NCI-H1417 (cell line): ENCODE data around the gene EDN2.

ENCODE experiments used
- DNase-seq, 3 experiments: peaks; one replicate each; lab custom pipeline; 2025; lab: John Stamatoyannopoulos, UW

Gene EDN2

GRCh38 chr1:41464885-41465284 lies 19.6 kb downstream of the EDN2 start:
- DNase-seq, result peak in 2 of 3 experiments; percentile 17 to 80

DNA sequence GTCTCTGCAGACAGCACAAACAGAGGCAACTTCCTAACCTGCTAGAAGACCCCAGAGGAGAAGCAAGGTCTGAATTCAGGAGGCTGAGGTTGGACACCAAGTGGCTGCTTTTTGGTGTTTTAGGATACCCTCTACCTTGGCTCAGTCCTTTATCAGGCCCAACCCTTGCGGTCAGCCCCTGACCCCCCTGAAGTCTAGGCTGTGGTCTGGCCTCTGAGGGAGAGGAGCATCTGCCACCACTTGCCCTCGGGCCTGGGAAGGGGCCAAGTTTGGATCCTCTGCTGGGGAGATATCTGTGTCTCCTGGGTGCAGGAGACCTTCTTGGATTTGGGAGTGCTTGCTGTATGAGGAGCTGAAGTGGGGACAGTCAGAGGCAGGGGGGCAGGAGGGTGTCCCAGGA lies 21.0 kb downstream of the EDN2 start:
- no peak for DNase-seq

GRCh38 chr1:41462680-41463004 lies 21.8 kb downstream of the EDN2 start:
- no peak for DNase-seq

GRCh38 chr1:41461790-41462679 lies 22.4 kb downstream of the EDN2 start:
- peak in 1 of 3 experiments; percentile 38 for DNase-seq

GRCh38 chr1:41456847-41457540 lies 27.5 kb downstream of the EDN2 start:
- DNase-seq, result no peak

GRCh38 chr1:41455479-41456332 lies 28.8 kb downstream of the EDN2 start:
- DNase-seq, result no peak

GRCh38 chr1:41454406-41454805 lies 30.1 kb downstream of the EDN2 start:
- DNase-seq, result peak in 2 of 3 experiments; percentile 40 to 69

DNA sequence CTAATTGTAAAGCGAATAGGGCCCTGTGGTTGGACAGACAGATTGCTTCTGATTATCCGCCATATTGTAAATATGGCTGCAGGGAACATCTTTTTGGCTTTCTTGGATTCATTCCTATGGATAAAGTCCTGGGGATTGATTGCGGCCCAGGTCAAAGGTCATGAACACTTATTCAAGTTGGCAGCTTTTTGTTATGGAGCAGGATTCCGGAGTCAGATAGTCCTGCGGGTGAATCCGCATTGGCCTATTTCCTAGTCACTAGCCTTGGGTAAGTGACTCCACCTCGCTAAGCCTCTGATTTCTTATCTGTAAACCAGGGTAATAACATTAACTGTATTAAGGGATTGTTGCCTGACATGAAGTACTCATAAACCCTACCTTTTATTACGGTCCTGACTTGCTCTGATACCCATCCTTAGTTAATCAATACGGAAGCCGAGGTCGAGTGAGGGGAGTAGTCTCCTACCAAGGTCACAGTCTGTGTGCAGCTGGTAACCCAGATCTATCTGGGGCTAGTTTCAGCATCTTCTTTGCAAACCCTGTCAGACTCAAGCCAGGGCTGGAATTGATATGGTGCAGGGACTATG lies 31.7 kb downstream of the EDN2 start:
- no peak for DNase-seq

DNA sequence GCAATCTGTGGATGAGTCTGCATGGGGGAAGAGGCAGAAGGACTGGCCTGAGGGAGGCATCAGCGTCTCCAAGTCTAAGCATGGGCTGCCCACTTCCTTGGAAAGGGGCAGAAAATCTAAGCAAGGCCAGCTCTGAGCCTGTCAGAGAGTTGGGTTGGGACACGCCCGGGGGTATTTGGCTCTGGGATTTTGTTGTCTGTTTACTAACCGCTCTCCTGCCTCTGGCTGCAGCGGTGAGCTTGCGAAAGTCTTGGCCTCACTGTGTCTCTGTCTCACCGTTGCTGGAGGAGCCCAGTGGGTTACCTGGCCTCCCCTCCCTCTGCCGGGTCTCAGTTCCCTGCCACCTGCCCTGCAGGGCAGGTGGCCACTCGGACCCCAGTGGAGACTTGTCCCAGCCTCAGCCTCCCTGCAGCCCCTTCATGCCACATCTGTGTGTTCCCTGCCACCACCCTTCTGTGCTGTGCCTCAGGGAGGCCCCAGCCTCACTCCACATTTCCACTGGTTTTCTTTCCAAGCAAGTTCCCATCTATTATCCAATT lies 33.7 kb downstream of the EDN2 start:
- DNase-seq, result no peak

- no peak for DNase-seq
Measured at GRCh38 chr1:41449326-41449921, 35.1 kb downstream of the EDN2 start.

- DNase-seq, result peak in 1 of 3 experiments; percentile 52
Measured at GRCh38 chr1:41448821-41449220, 35.7 kb downstream of the EDN2 start.

- peak in 2 of 3 experiments; percentile 28 to 49 for DNase-seq
Measured at GRCh38 chr1:41447995-41448770, 36.3 kb downstream of the EDN2 start.

DNA sequence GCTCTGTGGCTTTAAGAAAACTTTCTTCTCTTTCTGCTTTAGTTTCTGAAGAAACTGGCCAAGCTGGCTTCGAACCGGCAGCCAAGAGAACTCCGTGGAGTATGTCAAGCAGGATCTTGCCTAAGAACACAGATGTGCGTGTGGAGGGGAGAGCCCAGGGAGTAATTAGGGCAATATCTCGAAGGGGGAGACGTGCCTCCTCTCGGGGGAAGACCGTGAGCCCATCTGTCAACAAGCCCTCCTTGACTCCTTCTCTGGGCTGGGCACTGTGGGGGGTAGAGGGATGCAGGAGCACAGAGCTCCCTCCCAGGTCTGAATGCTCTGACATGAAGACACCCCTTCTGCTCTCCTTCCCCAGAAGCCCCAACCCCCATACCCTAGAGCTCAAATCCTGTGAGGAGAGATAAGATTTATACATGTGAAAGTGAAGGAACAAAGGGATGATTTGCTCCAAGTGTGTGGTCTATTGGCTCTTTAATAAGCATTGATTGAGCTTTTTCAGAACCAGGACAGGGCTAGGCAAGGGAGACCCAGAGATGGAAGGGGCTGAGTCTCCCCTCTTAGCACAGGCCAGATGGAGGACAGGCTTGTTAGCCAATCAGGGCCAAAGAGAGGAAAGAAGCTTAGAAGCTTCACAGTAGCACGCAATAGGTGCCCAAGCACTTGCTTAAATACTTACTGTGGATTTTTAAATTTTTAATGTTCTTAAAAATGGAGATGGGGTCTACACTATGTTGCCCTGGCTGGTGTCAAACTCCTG lies 37.5 kb downstream of the EDN2 start:
- no peak for DNase-seq

- no peak for DNase-seq
Measured at GRCh38 chr1:41444785-41445184, 39.7 kb downstream of the EDN2 start.

- no peak for DNase-seq
Measured at GRCh38 chr1:41444246-41444645, 40.2 kb downstream of the EDN2 start.

DNA sequence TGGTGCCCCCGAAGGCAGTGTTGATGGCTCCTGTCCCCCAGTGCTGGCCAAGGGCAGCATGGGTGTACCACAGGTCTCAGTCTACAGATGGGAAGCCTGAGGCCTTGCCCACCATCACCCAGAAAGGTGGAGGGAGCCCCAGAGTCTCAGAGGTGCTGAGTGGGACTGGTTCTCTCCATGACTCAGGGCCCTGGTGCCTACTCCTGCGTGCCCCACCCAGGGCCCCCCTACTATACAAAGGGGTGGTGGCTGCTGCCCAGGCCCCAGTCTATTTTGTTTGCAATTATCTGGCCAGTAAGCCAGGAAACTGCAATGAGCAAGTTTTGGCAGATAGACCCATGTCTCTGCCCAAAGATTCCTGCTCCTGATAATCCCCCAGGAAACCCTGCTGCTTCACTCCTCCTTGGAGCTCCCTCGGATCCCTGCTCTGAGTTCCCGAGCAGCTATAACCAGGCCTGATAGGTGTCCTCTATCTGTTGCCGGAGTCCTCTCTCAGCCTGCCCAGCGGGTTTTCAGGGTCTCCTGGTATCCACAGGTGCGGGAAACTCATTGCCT lies 41.7 kb downstream of the EDN2 start:
- DNase-seq, result no peak

DNA sequence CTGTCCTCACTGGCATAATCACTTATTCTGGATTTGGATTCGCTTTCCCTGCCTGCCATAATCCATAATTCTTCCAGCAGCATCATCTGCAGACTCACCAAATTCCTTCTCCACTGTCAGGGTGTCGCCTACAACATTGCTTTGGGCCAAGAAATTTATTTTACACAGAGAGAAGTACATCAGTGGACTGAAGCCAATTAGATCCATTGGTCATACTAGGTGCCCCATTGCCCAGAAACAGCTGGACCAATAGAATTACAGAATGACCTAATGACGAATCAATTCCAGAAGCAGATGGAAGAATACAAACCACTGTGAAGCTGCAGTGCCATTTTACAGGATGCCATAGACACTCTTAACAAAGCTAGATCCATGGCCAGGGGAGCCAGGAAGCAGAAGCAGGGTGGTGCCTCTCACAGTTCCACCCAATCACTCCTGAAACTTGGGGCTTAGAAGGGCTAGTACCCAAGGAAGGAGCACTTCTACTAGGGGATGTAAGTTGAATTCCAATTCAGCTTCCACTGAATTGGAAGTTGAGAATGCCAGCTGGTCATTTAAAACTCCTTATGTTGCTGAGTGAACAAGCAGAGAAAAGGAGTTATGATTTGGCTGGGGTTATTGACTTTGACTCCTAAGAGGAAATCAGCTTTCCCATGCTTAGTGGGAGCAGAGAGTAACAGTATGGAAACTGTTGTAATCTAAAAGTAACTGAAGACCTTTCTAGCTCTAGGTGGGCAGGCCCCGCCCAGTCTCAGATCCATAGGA lies 44.0 kb downstream of the EDN2 start:
- DNase-seq, result no peak

DNA sequence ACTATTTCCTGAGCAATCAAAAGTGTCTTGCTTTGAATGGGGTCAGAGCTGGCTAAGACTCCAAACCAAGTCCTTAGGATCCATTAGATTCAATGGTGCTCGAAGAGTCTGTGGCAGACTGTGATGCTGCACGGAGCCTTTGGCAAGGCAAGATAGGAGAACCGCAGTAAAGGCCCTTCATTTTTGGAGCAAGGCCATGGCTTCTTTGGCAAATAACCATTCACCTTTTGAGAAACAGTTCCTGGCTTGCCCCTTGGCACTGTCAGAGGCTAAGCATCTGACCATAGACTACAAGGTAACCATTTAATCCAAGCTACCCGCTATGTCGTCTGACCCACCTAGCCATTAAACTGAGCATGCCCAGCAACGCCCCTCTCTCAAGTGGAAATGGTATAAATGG lies 45.2 kb downstream of the EDN2 start:
- DNase-seq, result no peak

GRCh38 chr1:41438711-41439110 lies 45.8 kb downstream of the EDN2 start:
- DNase-seq, result no peak
